ENCODE data around the gene REM1.

REM1 gene

GRCh38 chr20:31523361-31524283 lies 48.5 kb downstream of the REM1 start:
- DNase-seq (ENCODE audit: low spot score) = no peak

- DNase-seq (ENCODE audit: low spot score) = no peak
Observed at GRCh38 chr20:31527266-31527665, 52.2 kb downstream of the REM1 start.

Measured in AG08396 (cell line).